GM12865 (cell line): ENCODE data around the gene METAP1.

Source experiments
- DNase-seq: peaks from one replicate; pipeline ENCODE4 v3.0.0; 2010; ENCODE audit warnings: low read depth
- H3K4me3 ChIP-seq: 2 replicates; pipeline ENCODE4 v1.5.1; 2011; ENCODE audit warnings: mild to moderate bottlenecking, low read depth, low read length, control low read depth
- TF ChIP-seq, protein P1 (sequence below): IDR thresholded peaks from 2 replicates; pipeline ENCODE4 v1.5.1; 2011; ENCODE audit warnings: low read length, control low read depth, low read depth, inconsistent platforms; ENCODE audit not compliant: insufficient read depth; ENCODE audit errors: missing control alignments

Gene METAP1

DNA sequence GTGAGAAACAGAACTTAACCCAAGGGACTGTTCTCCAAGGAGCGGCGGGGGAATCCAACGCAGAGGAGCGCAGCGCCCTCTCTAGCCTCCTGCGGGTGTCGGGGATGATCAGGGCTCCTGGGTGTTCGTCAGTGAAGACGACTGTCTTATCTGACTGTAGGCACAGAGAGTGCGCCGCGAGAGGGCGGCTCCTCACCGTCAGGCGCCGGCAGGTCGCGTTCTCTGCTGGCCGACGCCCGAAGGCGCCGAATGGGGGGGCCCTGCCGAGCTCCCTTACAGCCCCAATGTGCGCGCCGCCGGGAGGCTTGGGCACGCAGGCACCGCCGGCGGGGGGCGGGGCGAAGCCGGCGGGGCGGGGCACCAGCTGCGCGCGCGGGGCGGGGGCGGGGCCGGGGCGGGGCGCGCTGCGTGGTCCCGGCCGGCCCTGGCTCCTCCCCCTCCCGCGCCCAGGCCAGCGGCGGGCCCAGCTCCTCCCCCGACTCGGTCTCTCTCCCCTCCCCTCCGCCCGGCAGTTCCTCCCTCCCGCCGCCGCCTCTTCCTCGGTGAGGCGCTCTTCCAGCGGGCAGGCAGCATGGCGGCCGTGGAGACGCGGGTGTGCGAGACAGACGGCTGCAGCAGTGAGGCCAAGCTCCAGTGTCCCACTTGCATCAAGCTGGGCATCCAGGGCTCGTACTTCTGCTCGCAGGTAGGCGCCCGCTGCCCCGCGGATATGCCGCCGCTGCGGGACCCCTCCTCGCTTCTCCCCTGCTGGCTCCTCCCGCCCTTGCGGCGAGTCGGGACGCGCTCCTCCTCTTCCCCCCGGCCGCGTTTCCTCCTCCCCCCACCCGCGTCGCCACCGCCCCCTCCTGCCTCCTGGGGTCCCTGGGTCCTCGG, at the start of gene METAP1:
TSS of gene METAP1 (plus strand) at position 539 of the 873 bp plus-strand sequence. CDS start at position 572, 33 bp downstream.
- peak within 1 kb of the TSS; percentile 96 for H3K4me3 ChIP-seq
- DNase-seq: peak; percentile 98
- TF ChIP-seq, protein P1, sequence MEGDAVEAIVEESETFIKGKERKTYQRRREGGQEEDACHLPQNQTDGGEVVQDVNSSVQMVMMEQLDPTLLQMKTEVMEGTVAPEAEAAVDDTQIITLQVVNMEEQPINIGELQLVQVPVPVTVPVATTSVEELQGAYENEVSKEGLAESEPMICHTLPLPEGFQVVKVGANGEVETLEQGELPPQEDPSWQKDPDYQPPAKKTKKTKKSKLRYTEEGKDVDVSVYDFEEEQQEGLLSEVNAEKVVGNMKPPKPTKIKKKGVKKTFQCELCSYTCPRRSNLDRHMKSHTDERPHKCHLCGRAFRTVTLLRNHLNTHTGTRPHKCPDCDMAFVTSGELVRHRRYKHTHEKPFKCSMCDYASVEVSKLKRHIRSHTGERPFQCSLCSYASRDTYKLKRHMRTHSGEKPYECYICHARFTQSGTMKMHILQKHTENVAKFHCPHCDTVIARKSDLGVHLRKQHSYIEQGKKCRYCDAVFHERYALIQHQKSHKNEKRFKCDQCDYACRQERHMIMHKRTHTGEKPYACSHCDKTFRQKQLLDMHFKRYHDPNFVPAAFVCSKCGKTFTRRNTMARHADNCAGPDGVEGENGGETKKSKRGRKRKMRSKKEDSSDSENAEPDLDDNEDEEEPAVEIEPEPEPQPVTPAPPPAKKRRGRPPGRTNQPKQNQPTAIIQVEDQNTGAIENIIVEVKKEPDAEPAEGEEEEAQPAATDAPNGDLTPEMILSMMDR: peak; percentile 67

DNA sequence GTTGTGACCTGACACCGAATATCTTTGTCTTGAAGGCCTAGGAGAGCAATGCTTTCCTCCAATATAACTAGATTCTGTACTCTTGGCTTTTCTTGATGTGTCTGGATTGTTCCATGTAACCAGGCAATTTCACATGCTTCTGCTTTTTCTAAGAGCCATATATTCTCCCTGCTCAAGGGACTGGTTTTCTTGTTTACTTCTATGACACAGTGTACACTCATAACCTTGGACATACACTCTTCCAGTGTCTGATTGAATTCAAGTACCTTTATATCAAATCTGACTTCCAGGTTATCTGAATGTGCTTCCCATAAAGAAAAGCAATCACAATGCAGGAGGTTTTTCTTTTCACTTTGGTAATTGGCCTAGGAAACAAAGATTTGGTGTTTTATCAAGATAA, 49.2 kb upstream of the METAP1 start:
- TF ChIP-seq, protein P1: no peak
- no peak for DNase-seq
- no peak overlapping the region for H3K4me3 ChIP-seq

DNA sequence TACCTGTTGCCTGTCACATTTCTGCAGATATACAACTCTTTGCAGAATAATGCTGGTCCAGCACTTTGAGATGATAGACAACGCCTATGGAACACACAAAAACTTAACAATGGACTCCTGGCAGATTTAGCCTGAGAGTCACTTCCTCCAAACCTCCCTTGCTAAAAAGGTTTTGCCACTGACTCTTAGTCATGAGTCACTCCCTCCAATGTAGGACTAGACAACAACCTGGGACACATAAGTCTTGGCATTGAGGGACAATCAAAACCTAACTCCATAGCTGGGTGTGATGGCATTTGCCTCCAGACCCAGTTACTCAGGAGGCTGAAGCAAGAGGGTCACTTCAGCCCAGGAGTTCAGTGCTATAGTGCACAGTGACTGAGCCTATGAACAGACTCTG, 44.6 kb upstream of the METAP1 start:
- H3K4me3 ChIP-seq: no peak overlapping the region
- no peak for DNase-seq
- TF ChIP-seq, protein P1: no peak

DNA sequence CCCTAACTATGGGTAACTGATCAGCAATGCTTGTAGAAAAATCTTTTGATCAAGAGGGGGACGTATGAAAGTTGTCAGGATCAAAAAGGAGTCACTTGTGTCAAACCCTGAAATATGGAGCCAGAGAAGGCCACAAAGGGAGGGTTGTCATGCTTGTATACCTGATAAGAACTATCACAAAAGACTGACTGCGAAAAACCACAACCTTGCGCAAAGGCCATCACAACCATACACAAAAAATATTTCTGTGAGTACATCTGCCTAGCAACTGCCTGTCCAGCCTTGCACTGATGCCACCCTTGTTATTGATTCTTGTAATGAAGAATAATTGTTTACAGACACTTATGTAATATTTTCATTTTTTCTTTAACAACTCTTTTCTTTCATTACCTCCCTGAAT, 43.8 kb upstream of the METAP1 start:
- DNase-seq: no peak
- TF ChIP-seq, protein P1: no peak
- H3K4me3 ChIP-seq: no peak overlapping the region

DNA sequence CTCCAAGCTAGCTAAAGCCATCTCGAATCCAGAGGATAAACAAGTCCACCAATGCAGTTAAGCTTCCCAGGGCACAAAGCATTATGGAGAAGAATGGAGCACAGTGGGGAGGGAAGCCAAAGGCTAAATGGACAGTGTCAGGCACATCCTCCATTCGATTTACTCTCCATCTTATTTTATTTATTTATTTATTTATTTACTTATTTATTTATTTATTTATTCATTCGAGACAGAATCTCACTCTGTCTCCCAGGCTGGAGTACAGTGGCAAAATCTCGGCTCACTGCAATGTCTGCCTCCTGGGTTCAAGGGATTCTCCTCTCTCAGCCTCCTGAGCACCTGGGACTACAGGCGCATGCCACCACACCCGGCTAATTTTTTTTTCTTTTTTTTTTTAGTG, 40.3 kb upstream of the METAP1 start:
- DNase-seq: no peak
- TF ChIP-seq, protein P1: no peak

DNA sequence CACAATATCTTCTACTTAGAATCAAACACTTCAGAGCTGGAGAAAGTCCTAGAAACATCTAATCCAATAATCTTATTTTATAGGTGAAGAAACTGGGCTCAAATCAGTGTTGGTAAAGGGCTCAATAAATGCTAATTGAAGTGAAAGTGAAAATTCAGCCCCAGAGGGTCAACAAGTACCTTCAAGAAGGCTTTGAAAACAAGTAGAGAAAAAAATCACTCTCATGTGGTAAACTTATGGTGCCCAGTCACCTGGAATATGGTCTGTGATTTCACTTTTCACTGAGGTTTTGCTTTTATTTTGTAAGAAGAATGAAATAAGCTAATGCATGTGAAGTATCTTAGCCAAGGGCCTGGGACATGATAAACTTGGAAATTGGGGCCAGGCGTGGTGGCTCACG, 37.5 kb upstream of the METAP1 start:
- H3K4me3 ChIP-seq: no peak overlapping the region
- DNase-seq: peak; percentile 23
- TF ChIP-seq, protein P1: no peak

More for the DNA sequence above, 40.3 kb upstream of the METAP1 start:
- H3K4me3 ChIP-seq: no peak overlapping the region
